HUES6 (cell line): ENCODE measurements around the gene MAP3K5.

Source experiments
- H3K27ac ChIP-seq: 2 replicates; pipeline ENCODE4 v1.7.0; 2013; ENCODE audit warnings: low read depth, mild to moderate bottlenecking, low read length, inconsistent platforms
- H3K27me3 ChIP-seq: 2 replicates; pipeline ENCODE4 v1.6.1; 2013; ENCODE audit warnings: low read length; ENCODE audit not compliant: control insufficient read depth, insufficient read depth
- H3K36me3 ChIP-seq: 2 replicates; pipeline ENCODE4 v1.6.1; 2013; ENCODE audit warnings: low read length; ENCODE audit not compliant: control insufficient read depth, insufficient read depth
- H3K4me1 ChIP-seq: 2 replicates; pipeline ENCODE4 v1.6.1; 2013; ENCODE audit warnings: low read length; ENCODE audit not compliant: control insufficient read depth, insufficient read depth
- H3K4me3 ChIP-seq: 2 replicates; pipeline ENCODE4 v1.5.1; 2013; ENCODE audit warnings: low read depth, low read length
- H3K9ac ChIP-seq: one replicate; pipeline ENCODE4 v1.6.1; 2013; ENCODE audit warnings: mild to moderate bottlenecking, low read length
- H3K9me3 ChIP-seq: 2 replicates; pipeline ENCODE4 v1.6.1; 2013; ENCODE audit warnings: low read depth, low read length; ENCODE audit not compliant: control insufficient read depth, insufficient read depth

MAP3K5 gene

GRCh38 chr6:136683209-136683941 lies 108.9 kb downstream of the MAP3K5 start:
- H3K4me3 ChIP-seq: no peak overlapping the region
- no peaks in the 10 kb centered on the region for H3K36me3 ChIP-seq

GRCh38 chr6:136682292-136682691 lies 110.0 kb downstream of the MAP3K5 start:
- no peak overlapping the region for H3K9ac ChIP-seq
- H3K27me3 ChIP-seq: no peaks in the 10 kb centered on the region
- H3K4me1 ChIP-seq: no peaks in the 10 kb centered on the region
- H3K4me3 ChIP-seq: no peak overlapping the region
- H3K27ac ChIP-seq: no peak overlapping the region
- H3K36me3 ChIP-seq: no peaks in the 10 kb centered on the region
- H3K9me3 ChIP-seq: no peaks in the 10 kb centered on the region

More at GRCh38 chr6:136683209-136683941, 108.9 kb downstream of the MAP3K5 start:
- no peak overlapping the region for H3K27ac ChIP-seq
- H3K9ac ChIP-seq: no peak overlapping the region
- H3K27me3 ChIP-seq: no peaks in the 10 kb centered on the region
- H3K4me1 ChIP-seq: no peaks in the 10 kb centered on the region
- H3K9me3 ChIP-seq: no peaks in the 10 kb centered on the region

GRCh38 chr6:136677822-136678221 lies 114.5 kb downstream of the MAP3K5 start:
- Histone ChIP-seq H3K9me3 (no peaks in the 10 kb centered on the region), H3K36me3 (no peaks in the 10 kb centered on the region), H3K9ac (no peak overlapping the region), H3K4me1 (no peaks in the 10 kb centered on the region), H3K27ac (no peak overlapping the region), H3K27me3 (no peaks in the 10 kb centered on the region), H3K4me3 (no peak overlapping the region)

- Histone ChIP-seq H3K27ac (no peak overlapping the region), H3K9ac (no peak overlapping the region), H3K36me3 (no peaks in the 10 kb centered on the region), H3K4me3 (no peak overlapping the region), H3K4me1 (no peaks in the 10 kb centered on the region), H3K9me3 (no peaks in the 10 kb centered on the region), H3K27me3 (no peaks in the 10 kb centered on the region)
These were observed 114.9 kb downstream of the MAP3K5 start for GRCh38 chr6:136677344-136677743.

- H3K4me1 ChIP-seq: no peaks in the 10 kb centered on the region
- H3K9ac ChIP-seq: no peak overlapping the region
- H3K9me3 ChIP-seq: no peaks in the 10 kb centered on the region
- H3K4me3 ChIP-seq: no peak overlapping the region
- no peaks in the 10 kb centered on the region for H3K36me3 ChIP-seq
- no peaks in the 10 kb centered on the region for H3K27me3 ChIP-seq
- H3K27ac ChIP-seq: no peak overlapping the region
These were observed 116.2 kb downstream of the MAP3K5 start for GRCh38 chr6:136676075-136676474.

- Histone ChIP-seq H3K9me3 (no peaks in the 10 kb centered on the region), H3K9ac (no peak overlapping the region), H3K27me3 (no peaks in the 10 kb centered on the region), H3K36me3 (no peaks in the 10 kb centered on the region), H3K4me1 (no peaks in the 10 kb centered on the region), H3K4me3 (no peak overlapping the region), H3K27ac (no peak overlapping the region)
These were observed 118.7 kb downstream of the MAP3K5 start for GRCh38 chr6:136673571-136673970.

GRCh38 chr6:136672144-136672543 lies 120.1 kb downstream of the MAP3K5 start:
- H3K27ac ChIP-seq: no peak overlapping the region
- no peak overlapping the region for H3K4me3 ChIP-seq
- H3K9ac ChIP-seq: no peak overlapping the region
- H3K36me3 ChIP-seq: no peaks in the 10 kb centered on the region
- no peaks in the 10 kb centered on the region for H3K4me1 ChIP-seq
- no peaks in the 10 kb centered on the region for H3K27me3 ChIP-seq
- no peaks in the 10 kb centered on the region for H3K9me3 ChIP-seq

GRCh38 chr6:136669299-136669699 lies 123.0 kb downstream of the MAP3K5 start:
- Histone ChIP-seq H3K36me3 (no peaks in the 10 kb centered on the region), H3K9ac (no peak overlapping the region), H3K4me1 (no peaks in the 10 kb centered on the region), H3K27me3 (no peaks in the 10 kb centered on the region), H3K27ac (no peak overlapping the region), H3K4me3 (no peak overlapping the region), H3K9me3 (no peaks in the 10 kb centered on the region)

- Histone ChIP-seq H3K9me3 (no peaks in the 10 kb centered on the region), H3K9ac (no peak overlapping the region), H3K4me3 (no peak overlapping the region), H3K27ac (no peak overlapping the region), H3K4me1 (no peaks in the 10 kb centered on the region), H3K36me3 (no peaks in the 10 kb centered on the region), H3K27me3 (no peaks in the 10 kb centered on the region)
These were observed 123.7 kb downstream of the MAP3K5 start for GRCh38 chr6:136668571-136668970.

- no peaks in the 10 kb centered on the region for H3K4me1 ChIP-seq
- H3K36me3 ChIP-seq: no peaks in the 10 kb centered on the region
- no peaks in the 10 kb centered on the region for H3K27me3 ChIP-seq
- no peaks in the 10 kb centered on the region for H3K9me3 ChIP-seq
- H3K4me3 ChIP-seq: no peak overlapping the region
- no peak overlapping the region for H3K27ac ChIP-seq
- H3K9ac ChIP-seq: no peak overlapping the region
These were observed 126.2 kb downstream of the MAP3K5 start for GRCh38 chr6:136666041-136666440.

- H3K36me3 ChIP-seq: no peaks in the 10 kb centered on the region
- H3K27ac ChIP-seq: no peak overlapping the region
- H3K4me3 ChIP-seq: no peak overlapping the region
- H3K4me1 ChIP-seq: no peaks in the 10 kb centered on the region
- H3K27me3 ChIP-seq: no peaks in the 10 kb centered on the region
- no peak overlapping the region for H3K9ac ChIP-seq
- H3K9me3 ChIP-seq: no peaks in the 10 kb centered on the region
These were observed 129.7 kb downstream of the MAP3K5 start for GRCh38 chr6:136662347-136663237.
